Measurements from ENCODE around the gene STARD7.
"Not testable (repeated sequence)": the region's sequence is repeated elsewhere in the genome, so short reads cannot be mapped to it uniquely, and the experiment has no call there.

The STARD7 gene, protein sequence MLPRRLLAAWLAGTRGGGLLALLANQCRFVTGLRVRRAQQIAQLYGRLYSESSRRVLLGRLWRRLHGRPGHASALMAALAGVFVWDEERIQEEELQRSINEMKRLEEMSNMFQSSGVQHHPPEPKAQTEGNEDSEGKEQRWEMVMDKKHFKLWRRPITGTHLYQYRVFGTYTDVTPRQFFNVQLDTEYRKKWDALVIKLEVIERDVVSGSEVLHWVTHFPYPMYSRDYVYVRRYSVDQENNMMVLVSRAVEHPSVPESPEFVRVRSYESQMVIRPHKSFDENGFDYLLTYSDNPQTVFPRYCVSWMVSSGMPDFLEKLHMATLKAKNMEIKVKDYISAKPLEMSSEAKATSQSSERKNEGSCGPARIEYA
- 97.5 to 382 (median 171) reads per million in 9 experiments for total RNA-seq

DNA sequence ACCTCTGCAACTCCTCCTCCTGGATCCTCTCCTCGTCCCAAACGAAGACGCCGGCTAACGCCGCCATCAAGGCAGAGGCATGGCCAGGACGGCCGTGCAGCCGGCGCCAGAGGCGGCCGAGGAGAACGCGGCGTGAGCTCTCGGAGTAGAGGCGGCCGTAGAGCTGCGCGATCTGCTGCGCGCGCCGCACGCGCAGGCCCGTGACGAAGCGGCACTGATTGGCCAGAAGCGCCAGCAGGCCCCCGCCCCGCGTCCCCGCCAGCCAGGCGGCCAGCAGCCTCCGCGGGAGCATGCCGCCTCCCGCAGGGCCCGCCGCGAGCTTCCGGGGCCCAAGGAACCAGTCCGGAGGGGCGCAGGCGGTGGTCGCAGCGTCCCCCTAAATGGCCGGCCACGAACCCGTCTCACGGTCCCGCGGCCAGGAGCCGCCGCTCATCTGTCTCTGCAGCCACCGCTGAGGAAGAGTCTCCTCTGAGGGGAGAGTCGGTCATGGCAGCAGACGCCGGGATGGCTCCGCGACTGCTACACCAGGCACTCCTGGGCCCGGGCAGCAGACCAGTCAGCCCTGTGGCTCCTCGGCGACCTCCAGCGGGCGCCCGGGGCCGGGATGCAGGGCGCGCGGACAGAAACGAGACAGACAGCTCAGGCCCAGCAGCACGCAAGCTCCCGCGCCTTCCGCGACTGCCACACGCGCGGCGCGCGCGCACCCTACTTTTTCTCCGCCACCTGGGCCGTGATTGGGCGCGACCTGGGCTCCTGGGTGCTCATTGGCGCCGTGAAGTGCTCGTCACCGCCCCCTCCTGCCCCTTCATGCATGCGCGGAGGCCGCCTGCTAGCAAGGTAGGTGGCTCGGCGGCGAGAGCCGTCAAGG lies at the start of gene STARD7:
Gene STARD7, minus strand, starts transcription at position 685 of the 868 bp plus-strand sequence. Its CDS starts 393 bp downstream, at position 292.
- Mint-ChIP-seq H3K36me3 (ENCODE audit: insufficient read depth) (peaks cover 31% of the 10 kb centered on the region), H3K27me3 (no peaks in the 10 kb centered on the region), H3K9me3 (no peaks in the 10 kb centered on the region), H3K27ac (peak within 1 kb of the TSS; percentile 91 to 93), H3K4me3 (peak within 1 kb of the TSS; percentile 94 to 96), H3K4me1 (ENCODE audit: low read depth in 2 of 2) (peaks cover 43 to 45% of the 10 kb centered on the region in 2 donors)
- peak; percentile 83 for ATAC-seq (replicated peaks)
- peak; percentile 94 for DNase-seq

DNA sequence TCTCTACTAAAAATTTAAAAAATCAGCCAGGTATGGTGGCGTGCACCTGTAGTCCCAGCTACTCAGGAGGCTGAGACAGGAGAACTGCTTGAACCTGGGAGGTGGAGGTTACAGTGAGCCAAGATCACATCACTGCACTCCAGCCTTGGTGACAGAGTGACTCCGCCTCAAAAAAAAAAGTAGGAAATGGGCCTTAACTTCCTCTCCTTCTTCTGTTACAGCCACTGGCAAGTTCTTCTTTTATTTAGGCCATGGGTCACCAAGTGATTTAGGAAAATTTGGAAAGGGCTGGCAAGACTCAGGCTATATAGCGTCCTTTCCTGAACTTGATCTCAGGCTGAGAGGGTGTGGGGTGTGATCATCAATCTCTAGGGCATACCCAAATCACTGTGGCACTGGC lies 49.1 kb upstream of the STARD7 start:
- ATAC-seq (replicated peaks); H3K4me3 Mint-ChIP-seq; H3K27me3 Mint-ChIP-seq; DNase-seq; H3K9me3 Mint-ChIP-seq: not testable (repeated sequence)
- peak overlapping the region; percentile 38 to 60 for H3K27ac Mint-ChIP-seq
- H3K36me3 Mint-ChIP-seq (ENCODE audit: insufficient read depth): peaks cover 71% of the 10 kb centered on the region
- peaks cover 18 to 39% of the 10 kb centered on the region in 2 donors for H3K4me1 Mint-ChIP-seq (ENCODE audit: low read depth in 2 of 2)

DNA sequence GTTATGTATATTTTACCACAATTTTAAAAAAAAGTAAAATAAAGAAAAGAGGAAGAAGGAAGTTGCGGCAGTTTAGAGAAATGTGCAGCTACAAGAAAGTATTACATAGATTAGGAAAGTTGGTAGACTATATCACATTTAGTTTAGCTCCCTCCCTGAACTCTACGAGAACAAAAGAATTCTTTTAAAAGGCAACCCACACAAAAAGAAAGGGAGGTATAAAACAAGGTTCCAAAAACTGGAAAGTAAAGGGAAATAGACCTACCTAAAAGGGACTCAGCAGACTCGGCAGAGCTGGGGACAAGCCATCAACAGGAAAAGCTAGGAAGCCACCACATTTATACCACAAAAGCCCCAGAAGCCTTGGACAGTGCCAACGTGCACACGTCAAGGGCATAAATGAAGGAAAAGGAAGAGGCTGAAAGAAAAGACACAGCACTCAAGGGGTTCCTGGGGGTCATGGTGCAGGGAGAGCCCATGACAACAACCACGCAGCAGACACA lies 48.0 kb upstream of the STARD7 start:
- Mint-ChIP-seq H3K27ac (peak overlapping the region; percentile 70 to 85), H3K27me3 (no peaks in the 10 kb centered on the region), H3K4me3 (no peak overlapping the region), H3K36me3 (ENCODE audit: insufficient read depth) (peaks cover 72% of the 10 kb centered on the region), H3K4me1 (ENCODE audit: low read depth in 2 of 2) (peaks cover 18 to 34% of the 10 kb centered on the region in 2 donors), H3K9me3 (no peaks in the 10 kb centered on the region)
- no peak for ATAC-seq (replicated peaks)
- no peak for DNase-seq

DNA sequence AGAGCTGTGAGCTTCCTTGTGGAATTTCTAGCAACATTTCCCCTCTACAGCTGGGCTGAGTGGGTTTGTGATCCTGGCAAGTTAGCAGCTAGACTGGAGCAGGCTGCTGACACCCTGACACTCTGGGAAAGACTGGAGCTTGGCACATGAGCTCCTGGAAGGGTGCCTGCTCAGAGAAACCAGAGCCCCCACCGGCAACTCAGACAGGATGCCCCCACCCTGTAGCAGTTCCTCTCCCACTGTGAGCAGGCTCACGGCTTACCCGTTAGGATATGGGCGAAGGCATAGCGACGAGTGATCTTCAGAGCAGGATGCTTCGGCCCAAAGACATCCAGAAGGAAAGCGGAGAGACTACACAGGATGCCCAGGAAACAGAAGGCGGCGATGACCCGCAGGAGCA lies 45.9 kb upstream of the STARD7 start:
- H3K27me3 Mint-ChIP-seq: no peaks in the 10 kb centered on the region
- H3K36me3 Mint-ChIP-seq (ENCODE audit: insufficient read depth): peaks cover 70% of the 10 kb centered on the region
- H3K4me1 Mint-ChIP-seq (ENCODE audit: low read depth in 2 of 2): peaks cover 14 to 26% of the 10 kb centered on the region in 2 donors
- DNase-seq: no peak
- no peak for ATAC-seq (replicated peaks)
- H3K27ac Mint-ChIP-seq: peak overlapping the region in 1 of 2 donors; percentile 4
- H3K9me3 Mint-ChIP-seq: no peaks in the 10 kb centered on the region
- no peak overlapping the region for H3K4me3 Mint-ChIP-seq

DNA sequence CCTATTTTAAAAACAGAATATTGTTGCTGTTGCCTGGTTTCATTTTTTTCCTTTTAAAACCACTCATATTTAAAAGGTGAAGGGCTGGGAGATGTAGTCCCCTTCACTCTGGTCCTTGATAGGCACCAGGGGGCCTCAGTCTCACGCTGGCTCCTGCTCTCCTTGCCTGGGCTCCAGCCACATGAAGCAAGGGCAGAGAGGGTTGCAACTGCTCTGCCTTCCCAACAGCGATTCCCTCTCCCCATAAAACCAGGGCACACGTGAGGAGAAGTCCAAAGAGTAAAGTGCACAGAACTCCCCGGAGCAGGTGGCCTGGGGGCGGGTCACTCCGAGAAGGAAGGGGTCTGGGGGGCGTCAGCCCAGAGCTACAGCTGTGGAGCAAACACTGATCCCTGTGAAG lies 44.4 kb upstream of the STARD7 start:
- DNase-seq (no peak), ATAC-seq (replicated peaks) (no peak)
- Mint-ChIP-seq H3K9me3 (no peaks in the 10 kb centered on the region), H3K36me3 (ENCODE audit: insufficient read depth) (peaks cover 66% of the 10 kb centered on the region), H3K4me1 (ENCODE audit: low read depth in 2 of 2) (peaks cover 13 to 19% of the 10 kb centered on the region in 2 donors), H3K27me3 (no peaks in the 10 kb centered on the region), H3K4me3 (no peak overlapping the region), H3K27ac (peak overlapping the region; percentile 54 to 57)

DNA sequence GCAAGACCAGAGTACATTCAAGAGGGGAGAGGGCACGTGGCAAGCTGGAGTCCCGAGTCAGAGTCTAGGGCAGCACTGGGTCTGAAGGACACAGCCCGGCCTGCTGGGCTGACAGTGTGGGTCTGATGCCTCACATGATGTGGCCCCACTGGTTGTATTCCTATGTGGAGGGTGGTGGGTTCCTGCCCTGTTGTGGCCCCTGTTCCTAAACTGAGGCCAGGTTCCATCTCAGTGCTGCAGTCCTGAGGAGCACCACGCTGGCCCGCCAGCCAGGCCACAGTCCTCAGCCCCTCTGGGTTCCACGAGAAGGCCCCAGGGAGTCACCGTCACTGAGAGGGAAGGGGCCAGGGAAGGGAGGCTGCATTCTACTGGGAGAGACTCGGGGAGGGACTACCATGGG lies 43.9 kb upstream of the STARD7 start:
- Mint-ChIP-seq H3K27ac (peak overlapping the region; percentile 35 to 57), H3K36me3 (ENCODE audit: insufficient read depth) (peaks cover 63% of the 10 kb centered on the region), H3K4me1 (ENCODE audit: low read depth in 2 of 2) (peaks cover 13 to 15% of the 10 kb centered on the region in 2 donors), H3K27me3 (no peaks in the 10 kb centered on the region), H3K4me3 (no peak overlapping the region), H3K9me3 (no peaks in the 10 kb centered on the region)
- no peak for ATAC-seq (replicated peaks)
- DNase-seq: no peak

DNA sequence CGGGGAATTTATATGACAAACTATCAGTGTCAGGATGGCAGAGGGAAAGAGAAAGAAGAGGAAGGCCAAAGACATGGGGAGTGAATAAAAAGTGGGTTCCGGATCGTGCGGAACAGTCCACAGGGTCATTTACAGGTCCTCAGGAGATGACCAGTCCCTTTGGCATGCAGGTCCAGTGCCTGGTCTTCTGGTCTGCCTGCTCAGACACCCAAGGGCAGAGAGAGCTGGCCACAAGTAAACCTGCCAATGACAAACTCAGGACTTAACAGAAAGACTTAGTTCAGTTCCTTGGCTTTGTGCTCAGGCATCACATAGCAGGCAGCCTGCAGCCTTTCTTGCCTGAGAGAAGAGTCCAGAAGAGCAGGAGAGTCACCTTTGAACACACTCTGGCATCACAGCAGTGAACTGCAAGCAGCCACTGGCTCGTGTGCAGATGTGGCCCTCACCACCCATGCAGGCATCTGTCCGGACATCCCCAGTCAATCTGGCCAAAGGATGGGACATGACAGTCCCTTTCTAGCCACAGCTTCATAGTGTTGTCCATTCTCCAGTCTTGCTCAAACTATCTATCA lies 43.2 kb upstream of the STARD7 start:
- ATAC-seq (replicated peaks) (no peak), DNase-seq (no peak)
- H3K27me3 Mint-ChIP-seq: no peaks in the 10 kb centered on the region
- H3K36me3 Mint-ChIP-seq (ENCODE audit: insufficient read depth): peaks cover 59% of the 10 kb centered on the region
- H3K4me1 Mint-ChIP-seq (ENCODE audit: low read depth in 2 of 2): peaks cover 14 to 17% of the 10 kb centered on the region in 2 donors
- peak overlapping the region; percentile 52 to 57 for H3K27ac Mint-ChIP-seq
- H3K9me3 Mint-ChIP-seq: no peaks in the 10 kb centered on the region
- no peak overlapping the region for H3K4me3 Mint-ChIP-seq

DNA sequence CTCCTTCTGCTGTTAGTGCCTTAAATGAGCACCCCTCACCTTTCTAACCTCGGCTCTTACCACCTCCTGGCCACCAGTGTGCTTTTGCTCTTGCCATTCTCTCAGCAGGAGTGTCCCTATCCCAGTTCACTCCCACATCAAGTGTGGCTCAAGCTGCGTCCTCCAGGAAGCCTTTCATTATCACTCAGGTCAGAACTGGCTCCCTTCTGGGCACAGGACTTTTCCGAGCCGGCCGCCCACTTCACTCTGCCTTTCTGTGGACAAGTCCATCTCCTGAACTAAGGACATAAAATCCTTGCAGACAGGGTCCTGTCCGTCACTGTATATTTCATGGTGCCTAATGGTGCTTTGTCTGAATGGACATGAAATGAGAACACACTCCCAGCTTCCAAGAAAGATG lies 41.6 kb upstream of the STARD7 start:
- Mint-ChIP-seq H3K4me1 (ENCODE audit: low read depth in 2 of 2) (peaks cover 12 to 20% of the 10 kb centered on the region in 2 donors), H3K4me3 (no peak overlapping the region), H3K27ac (peak overlapping the region; percentile 24 to 75), H3K9me3 (no peaks in the 10 kb centered on the region), H3K36me3 (ENCODE audit: insufficient read depth) (peaks cover 43% of the 10 kb centered on the region), H3K27me3 (no peaks in the 10 kb centered on the region)
- no peak for DNase-seq
- ATAC-seq (replicated peaks): no peak

DNA sequence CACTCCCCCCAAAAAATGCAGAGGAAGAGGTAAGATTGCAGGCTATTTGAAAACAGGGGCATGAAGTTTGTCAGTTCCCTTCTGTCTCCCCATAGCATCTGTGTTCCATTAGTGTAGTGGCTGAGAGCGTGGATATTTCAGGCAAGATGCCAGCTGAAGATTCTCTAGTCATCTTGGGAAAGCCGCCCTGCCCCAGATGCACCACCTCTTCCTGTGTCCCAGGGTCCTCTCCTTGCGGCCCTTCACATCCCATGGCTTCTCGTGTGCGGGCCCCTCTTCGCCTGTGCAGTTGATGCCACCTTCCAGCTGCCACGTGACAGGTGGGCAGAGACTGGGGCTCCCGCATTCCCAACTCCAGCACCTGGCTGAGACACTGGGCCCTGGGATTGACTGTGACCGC lies 41.0 kb upstream of the STARD7 start:
- peak overlapping the region; percentile 24 to 75 for H3K27ac Mint-ChIP-seq

DNA sequence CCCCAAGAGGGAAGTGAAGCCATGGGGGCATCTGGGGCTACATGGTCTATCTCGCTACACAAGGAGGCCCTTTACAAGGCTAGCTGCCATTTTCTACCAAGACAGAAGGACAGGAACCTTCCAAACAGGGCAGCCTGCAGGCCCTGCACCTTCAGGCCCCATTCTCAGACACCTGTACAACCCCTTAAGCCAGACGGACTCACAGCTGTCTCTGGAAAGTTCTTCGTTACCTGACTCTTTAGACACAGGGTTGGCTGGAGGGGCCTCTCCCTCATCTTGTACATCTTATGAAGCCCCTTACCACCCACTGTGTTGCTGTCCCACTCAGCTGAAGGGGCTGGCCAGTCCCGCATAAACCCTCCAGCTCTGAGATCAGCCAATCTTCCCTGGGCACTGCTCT lies 40.0 kb upstream of the STARD7 start:
- DNase-seq: no peak
- H3K27me3 Mint-ChIP-seq: no peaks in the 10 kb centered on the region
- no peak overlapping the region for H3K4me3 Mint-ChIP-seq
- ATAC-seq (replicated peaks): no peak
- H3K36me3 Mint-ChIP-seq (ENCODE audit: insufficient read depth): peaks cover 29% of the 10 kb centered on the region
- peaks cover 11 to 20% of the 10 kb centered on the region in 2 donors for H3K4me1 Mint-ChIP-seq (ENCODE audit: low read depth in 2 of 2)
- H3K9me3 Mint-ChIP-seq: no peaks in the 10 kb centered on the region
- peak overlapping the region in 1 of 2 donors; percentile 75 for H3K27ac Mint-ChIP-seq

More for the DNA sequence above, 41.0 kb upstream of the STARD7 start:
- Mint-ChIP-seq H3K9me3 (no peaks in the 10 kb centered on the region), H3K4me3 (no peak overlapping the region), H3K4me1 (ENCODE audit: low read depth in 2 of 2) (peaks cover 11 to 20% of the 10 kb centered on the region in 2 donors), H3K36me3 (ENCODE audit: insufficient read depth) (peaks cover 38% of the 10 kb centered on the region), H3K27me3 (no peaks in the 10 kb centered on the region)
- no peak for DNase-seq
- ATAC-seq (replicated peaks): no peak

DNA sequence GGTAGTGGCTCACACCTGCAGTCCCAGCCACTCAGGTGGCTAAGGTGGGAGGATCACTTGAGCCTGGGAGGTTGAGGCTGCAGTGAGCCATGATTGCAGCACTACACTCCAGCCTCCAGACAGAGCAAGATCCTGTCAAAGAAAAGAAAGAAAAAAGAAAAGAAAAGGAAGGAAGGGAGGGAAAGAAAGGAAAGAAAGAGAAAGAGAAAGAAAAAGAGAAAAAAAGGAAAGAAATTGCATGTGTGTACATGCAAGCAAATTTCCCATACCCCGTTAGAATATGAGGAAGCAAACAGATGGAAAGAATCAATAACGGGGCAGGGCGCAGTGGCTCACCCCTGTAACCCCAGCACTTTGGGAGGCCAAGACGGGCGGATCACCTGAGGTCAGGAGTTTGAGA lies 39.3 kb upstream of the STARD7 start:
- H3K4me3 Mint-ChIP-seq: no peak overlapping the region
- peaks cover 11 to 20% of the 10 kb centered on the region in 2 donors for H3K4me1 Mint-ChIP-seq (ENCODE audit: low read depth in 2 of 2)
- no peaks in the 10 kb centered on the region for H3K9me3 Mint-ChIP-seq
- H3K36me3 Mint-ChIP-seq (ENCODE audit: insufficient read depth): peaks cover 22% of the 10 kb centered on the region
- ATAC-seq (replicated peaks) (no peak), DNase-seq (no peak)
- H3K27ac Mint-ChIP-seq: peak overlapping the region; percentile 79 to 86
- H3K27me3 Mint-ChIP-seq: no peaks in the 10 kb centered on the region

DNA sequence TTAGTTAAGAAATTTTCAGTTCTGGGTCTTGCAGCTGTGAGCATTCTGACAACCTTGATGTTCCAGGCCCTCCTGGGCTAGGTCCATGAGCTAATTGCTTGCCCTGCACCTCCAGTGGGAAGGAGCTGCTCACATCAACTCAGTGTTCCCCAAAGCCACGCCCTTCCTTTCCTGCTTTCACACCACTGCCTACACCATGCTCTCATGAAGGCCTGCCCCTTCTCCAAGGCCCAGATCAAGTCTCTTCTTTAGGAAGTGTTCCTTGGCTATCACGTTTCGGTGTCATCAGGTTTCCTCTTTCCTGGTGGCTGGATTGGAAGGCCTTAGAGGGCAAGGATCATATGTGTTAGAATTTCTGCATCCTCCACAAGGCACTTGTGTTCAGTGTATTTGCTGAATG lies 38.4 kb upstream of the STARD7 start:
- ATAC-seq (replicated peaks) (no peak), DNase-seq (no peak)
- Mint-ChIP-seq H3K27ac (peak overlapping the region; percentile 79 to 86), H3K36me3 (ENCODE audit: insufficient read depth) (peaks cover 13% of the 10 kb centered on the region), H3K4me3 (no peak overlapping the region), H3K27me3 (no peaks in the 10 kb centered on the region), H3K9me3 (no peaks in the 10 kb centered on the region), H3K4me1 (ENCODE audit: low read depth in 2 of 2) (peaks cover 18 to 27% of the 10 kb centered on the region in 2 donors)

Data from effector memory CD8-positive, alpha-beta T cell (primary cell).